Stimulated activated CD8-positive, alpha-beta memory T cell treated with anti-CD3 and anti-CD28 coated beads, Interleukin-15, amount 100 ng/mL, for 24 hours (primary cell): ENCODE measurements around the gene AGRP.
"Not testable (repeated sequence)": the region's sequence is repeated elsewhere in the genome, so short reads cannot be mapped to it uniquely, and the experiment has no call there.

Experiments used
- DNase-seq: peaks from one replicate; pipeline ENCODE4 v3.0.0-alpha.2; 2020; ENCODE audit warnings: low read depth

AGRP gene, protein sequence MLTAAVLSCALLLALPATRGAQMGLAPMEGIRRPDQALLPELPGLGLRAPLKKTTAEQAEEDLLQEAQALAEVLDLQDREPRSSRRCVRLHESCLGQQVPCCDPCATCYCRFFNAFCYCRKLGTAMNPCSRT

DNA sequence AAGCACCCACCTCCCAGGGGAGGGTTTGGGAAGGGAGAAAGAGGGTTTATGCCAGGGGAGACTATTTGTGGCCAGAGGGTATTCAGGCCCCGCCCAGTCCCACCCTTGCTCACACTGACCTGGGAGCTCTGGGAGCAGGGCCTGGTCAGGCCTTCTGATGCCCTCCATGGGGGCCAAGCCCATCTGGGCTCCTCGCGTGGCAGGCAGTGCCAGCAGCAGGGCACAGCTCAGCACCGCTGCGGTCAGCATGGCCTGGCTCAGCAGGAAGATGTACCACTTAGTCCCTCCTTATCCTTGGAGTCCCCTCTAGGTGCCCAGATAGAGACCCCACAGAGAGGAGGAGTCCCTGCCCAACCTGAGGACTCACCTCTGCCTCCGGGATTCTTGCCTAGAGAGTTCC lies at the start of gene AGRP:
Gene AGRP, minus strand, starts transcription at position 398 of the 400 bp plus-strand sequence. Its CDS starts 149 bp downstream, at position 249.
- no peak for DNase-seq

DNA sequence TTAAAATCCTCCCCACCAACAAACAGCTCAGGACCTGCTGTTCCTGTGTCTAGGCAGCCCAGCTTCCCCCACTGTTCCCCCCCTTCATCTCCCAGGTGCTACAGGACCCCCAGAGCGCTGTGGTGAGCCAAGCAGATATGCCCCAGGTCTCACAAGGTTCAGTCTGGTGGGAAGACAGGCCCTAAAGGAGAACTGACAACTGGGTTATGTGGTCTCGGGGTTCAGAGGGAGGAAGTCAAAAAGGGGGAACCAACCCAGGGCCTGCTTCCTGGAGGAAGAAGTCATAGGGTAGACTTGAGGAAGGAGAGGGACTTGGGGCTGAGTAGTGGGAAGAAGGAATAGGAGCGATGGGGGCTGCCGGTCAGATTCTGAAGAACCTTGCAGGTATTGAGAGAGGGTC lies 47.9 kb upstream of the AGRP start:
- no peak for DNase-seq

DNA sequence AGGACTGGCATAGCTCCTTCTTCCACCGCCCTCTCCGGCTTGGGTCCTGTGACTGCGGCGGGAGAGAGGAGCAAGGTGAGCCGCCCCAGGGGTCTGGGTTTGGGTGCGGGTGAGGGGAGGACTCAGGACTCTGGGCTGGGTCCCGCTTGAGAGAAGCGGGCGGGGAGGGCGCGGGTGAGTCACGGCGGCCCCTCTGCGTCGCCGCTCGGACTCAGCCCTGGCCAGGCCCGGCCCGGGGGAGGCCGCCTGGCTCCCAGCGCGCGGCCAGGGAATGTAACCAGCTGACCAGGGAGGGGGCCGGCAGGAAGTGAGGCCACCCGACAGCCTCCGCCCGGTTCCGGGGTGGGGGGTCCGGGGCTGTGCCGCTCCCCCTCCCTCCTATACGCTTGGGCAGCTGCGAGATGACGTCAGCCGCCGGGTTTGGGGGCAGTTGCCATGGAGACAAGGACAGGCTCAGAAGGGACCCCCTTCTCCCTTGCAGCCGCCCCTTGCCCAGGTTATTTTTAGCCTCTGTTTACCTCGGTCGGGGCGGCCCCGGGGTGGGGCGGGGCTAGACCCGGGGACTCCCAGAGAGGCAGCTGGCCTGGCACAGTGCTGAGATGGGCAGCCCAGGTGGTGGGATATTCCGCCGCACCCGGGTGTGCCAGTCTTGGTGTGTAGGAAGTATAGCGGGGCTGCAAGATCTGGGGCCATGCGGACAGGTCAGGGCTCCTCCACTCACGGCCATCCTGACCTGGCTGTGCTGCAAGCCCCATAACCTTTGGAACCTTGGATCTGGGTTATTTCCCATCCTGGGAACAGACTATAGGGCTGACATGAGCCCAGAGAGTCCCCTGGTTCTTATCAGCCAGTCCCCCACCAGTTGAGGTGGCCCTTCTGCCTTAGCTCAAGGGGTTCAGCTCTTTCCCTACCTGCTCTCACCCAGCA lies 46.9 kb upstream of the AGRP start:
- DNase-seq = no peak

DNA sequence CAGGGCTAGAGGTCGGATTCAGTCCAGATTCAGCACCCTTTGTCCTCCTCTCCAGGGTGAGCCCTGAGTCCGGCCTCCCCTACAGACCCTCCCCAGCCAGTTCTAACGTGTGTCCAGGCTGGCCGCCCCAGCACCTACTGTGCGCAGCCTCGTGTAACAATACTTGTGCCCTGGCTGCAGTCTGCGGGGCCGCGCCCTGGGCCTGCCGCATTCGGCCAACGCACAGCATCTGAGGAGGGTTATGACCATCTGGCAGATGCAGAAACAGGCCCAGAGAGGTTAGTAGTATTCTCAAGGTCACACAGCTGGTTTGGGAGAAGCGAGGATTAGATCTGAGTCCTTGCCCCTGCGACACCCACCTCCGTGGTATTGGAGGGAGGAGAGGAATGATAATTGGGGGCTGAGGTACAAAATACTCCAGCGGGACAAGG lies 46.2 kb upstream of the AGRP start:
- DNase-seq = no peak

DNA sequence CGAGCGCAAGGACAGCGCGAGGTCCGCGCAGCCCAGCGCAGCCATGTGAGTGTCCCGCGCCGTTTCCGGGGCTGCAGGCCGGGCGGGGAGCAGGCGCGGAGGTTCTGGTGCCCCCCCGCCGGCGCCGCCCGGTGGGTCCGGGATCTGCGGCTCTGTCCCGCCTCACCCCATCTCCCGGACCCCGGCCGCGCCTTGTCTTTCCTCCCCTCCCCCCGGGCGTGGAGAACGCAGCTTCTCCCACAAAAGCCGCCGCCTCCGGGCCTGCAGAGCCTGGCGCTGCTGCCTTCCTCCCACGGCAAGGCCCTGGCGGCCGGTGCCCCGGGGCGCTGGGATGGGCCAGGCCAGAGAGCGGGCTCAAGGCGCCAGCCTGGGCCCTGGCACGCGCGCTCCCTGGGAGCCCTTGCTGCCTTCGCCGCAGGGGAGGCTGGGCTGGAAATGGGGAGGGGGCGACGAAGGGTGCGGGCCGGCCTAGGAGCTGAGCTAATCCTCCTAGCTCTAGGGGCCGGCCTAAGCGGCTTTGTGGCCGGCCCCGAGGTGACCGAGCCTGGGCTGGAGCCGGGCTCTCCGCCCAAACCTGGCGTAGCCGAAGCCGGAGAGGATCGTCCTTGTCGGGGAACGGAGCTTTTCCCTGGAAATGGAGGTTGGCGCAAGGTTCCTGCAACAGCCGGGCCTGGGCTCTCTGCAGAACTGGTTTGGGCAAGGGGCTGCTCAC lies 45.7 kb upstream of the AGRP start:
- DNase-seq = no peak

DNA sequence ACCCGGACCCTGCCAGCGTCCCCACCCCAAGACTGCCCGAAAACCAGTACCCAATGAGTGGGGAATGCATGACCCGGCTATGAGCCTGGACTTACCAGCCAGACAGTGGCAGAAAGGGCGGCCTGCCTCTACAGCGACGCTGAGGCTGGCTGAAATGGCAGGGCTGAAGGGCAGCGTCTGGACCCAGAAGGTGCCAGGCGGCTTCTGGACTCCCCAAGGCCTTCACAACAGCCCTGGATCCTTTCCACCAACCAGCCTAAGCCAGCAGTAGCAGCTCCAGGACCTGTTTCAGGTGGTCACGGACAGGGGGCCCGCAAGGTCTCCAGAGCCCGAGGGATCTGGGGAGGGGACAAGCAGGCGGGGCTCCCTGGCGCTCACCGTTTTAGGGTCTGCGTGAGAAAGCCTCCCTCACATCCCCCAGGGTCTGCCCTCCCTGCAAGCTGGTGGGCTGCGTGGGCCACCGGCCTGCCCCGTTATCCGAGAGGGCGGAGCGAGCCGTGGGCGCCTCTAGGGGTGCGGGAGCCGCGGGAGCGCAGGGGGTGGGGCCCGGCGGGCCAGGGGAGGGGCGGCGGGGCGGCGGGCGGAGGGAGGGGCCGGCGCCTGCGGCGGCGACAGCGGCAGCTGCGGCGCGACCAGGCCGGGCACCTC lies 45.0 kb upstream of the AGRP start, which contains the start of gene RIPOR1:
Gene RIPOR1, plus strand, starts transcription at position 608 of the 648 bp plus-strand sequence. CDS start 9,618 bp downstream, outside the sequence.
- no peak for DNase-seq

DNA sequence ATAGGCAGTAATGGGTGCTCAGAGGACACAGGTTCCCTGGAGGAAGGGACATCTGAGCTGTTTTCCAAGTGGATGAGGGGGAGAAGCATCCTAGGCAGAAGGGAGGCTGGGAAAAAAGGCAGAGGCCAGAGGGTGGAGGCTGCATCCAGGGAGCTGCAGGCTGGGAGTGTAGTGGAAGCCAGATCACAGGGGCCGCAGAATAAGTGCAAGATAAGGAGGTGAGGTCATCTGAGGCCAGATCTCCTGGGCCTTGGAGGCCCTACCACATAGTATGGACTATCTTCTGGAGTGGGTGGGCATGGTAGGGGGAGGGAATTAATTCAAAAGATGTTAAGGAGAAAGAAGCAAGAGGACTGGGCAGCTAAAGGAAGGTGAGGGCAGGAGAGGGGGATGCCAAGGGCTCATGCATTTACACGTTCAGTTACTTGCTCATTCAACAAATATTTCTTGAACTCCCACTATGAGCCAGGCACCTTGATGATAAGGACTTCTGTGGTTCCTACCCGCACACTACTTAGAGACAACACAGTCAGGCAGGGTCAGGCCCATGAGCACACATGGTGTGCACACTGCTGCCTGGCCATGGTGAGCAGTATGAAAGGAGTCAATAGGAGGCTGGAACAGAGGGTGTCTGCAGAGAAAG lies 42.9 kb upstream of the AGRP start:
- DNase-seq = no peak

DNA sequence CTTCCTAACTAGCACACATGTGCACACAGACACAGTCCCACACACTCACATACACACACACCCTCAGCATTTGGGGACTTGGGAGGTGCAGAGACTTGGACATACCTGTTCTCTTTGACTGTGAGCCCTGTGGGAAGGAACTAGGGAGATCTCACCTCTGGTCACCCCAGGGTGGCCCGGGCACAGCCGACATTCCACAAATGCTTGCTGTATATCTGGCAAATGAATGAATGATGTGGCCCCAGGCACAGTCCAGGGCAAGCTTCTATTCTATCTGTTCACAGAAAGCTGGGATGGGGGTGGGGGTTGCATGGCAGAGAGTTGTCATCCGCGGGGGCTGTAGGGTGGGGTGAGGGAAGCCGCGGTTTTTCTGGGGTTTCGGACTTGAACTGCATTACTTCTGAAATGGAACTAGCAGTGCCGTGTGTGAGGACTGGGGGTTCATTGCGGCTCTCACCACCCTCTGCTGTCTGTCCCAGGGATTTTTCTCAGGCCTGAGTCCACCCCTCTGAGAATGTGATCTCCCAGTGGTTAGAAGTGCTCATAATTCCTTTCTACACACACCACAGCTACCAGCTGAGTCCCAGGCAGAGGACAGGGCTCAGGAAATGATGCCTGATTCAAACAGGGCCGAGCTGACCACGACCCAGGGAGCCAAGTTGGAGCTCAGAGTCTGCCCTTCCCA lies 42.0 kb upstream of the AGRP start:
- DNase-seq = no peak

DNA sequence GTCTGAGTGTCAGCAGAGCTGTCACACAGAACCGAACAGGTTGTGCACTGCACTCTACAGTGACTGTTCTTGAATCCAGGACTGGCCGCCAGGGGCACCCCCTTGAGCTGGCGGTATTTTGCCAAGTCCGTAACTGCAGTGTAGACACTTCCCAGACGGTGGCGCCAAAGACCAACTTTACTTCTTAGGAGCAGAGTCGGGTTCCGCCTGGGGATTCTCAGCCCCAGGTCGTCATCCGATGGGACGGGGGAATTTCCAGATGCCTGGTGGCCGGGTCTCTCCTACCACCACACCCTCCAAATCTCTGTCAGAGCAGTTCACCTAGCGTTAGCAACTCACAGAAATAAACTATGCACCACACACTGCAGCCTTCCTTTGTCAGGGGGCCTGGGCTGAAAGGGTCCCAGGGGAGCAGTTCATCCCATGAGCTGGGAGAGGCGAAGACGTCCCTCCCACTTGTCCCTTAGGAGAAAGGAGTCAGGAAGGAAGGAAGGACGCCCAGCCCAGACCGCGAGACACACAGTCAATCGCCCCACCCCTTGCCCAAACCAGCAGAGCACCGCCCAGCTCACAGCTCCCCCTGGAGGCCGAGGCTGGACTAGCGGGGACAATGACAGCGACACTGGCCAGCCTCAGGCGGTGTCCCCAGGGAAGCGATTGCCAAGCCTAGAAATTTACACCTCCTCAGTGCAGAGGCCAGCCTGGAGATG lies 37.9 kb upstream of the AGRP start:
- peak; percentile 94 for DNase-seq

DNA sequence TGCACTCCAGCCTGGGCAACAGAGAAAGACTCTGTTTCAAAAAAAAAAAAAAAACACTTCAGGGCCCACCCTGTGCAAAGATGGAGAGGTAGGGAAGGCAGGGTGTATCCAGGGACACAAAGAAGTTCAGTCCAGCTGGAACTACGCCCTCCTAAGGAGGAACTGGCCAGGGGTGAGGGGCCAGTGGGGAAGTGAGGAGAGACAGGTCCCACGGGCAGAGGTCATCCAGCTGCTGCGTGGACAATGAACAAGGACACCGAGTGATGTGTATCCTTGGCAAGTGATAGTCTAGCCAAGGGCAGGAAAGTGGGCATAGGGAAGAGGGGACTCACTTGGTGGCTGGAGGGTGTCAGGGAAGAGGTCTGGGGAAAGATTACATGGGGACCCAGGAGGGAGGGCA lies 35.9 kb upstream of the AGRP start:
- no peak for DNase-seq

DNA sequence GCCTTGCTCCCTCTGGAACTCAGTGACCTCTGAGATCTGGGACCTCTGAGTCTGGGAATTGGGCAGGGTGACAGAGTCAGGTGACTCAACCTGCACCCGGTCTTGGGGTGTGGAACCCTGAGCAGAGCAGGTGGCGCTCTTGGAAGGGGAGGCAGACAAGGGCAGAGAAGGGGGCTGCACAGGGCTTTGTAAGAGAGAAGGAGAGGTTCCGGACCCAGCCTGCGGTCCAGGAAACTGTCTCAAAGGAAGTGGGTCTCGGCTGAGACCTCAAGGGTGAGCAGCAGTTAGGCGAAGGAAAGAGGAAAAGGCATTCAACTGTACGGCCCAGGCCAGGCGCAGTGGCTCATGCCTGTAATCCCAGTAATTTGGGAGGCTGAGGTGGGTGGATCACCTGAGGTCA lies 35.3 kb upstream of the AGRP start:
- no peak for DNase-seq

DNA sequence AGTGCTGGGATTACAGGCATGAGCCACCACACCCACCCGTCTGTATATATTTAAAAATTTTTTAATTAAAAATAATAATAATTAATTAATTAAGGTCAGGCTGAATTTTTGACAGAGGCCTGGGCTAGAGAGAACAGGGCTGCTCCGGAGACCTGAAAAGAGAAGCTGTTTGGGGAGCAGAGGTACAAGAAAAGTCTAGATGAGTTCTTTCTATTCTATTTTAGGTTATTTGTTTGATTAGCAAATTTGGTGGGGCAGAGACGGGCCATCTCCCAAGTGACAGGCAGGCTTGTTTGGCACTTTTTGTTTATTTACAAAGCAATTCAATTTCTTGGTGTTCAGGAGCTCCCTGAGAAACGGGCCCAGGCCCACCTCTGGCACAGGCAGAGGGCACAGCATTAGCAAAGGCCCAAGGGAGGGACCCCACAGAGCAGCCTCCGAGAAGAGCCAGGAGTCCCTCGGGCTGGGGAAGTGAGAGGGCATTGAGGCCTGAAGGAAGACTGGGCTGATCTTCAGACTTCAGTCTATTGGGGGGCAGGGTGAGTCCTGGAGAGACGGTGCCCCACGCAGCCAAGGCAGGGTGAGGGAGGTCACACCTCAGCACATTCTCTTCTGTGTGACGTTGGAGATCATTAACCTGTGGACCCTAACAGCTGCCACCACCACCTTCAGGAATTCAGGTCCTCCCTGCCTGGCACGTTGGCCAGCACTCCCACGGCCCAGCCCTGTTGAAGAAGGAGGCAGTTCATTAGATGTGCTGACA lies 34.5 kb upstream of the AGRP start:
- no peak for DNase-seq

DNA sequence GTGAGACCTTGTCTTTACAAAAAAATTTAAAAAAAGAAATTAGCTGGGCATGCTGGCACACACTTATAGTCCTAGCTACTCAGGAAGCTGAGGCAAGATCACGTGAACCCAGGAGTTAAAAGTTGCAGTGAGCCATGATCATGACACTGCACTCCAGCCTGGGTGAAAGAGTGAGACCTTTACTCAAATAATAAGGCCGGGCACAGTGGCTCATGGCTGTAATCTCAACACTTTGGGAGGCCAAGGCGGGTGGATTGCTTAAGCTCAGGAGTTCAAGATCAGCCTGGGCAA lies 33.8 kb upstream of the AGRP start:
- no peak for DNase-seq

DNA sequence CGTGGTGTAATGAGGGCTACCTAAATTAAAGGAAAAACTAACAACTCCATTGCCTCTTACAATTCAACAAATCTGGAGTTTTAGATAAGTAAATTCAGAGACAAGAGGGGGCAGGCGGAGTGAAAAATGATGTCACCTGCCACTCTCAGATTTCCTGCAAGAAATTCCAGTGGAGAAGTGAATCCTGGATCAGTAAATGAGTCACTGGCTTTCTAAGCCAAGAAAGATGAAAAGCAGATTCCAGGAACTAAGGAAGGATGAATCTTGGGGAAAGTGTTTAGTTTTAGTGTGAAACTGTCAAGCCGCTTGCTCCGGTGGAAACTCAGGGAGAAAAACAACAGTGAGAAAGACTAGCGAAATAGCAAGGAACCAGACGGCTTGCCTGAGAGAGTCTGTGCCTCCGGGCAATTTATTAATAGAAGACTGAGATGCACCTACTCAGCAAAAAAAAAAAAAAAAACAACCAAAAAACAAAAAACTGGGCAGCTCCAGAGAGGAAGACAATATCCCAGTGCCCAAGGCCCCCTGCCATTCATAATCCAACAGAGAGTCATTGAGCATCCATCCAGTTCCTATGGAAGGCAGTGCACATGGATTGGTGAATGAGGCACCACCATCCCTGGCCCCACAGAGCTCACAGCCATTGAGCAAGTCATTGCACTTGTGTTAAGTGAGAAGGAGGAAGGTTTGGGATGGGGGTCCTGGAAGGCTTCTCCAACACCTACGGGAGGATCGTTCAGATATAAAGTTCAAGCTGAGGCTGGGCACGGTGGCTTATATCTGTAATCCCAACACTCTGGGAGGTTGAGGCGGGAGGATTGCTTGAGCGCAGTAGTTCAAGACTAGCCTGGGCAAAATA lies 33.2 kb upstream of the AGRP start:
- DNase-seq = no peak

DNA sequence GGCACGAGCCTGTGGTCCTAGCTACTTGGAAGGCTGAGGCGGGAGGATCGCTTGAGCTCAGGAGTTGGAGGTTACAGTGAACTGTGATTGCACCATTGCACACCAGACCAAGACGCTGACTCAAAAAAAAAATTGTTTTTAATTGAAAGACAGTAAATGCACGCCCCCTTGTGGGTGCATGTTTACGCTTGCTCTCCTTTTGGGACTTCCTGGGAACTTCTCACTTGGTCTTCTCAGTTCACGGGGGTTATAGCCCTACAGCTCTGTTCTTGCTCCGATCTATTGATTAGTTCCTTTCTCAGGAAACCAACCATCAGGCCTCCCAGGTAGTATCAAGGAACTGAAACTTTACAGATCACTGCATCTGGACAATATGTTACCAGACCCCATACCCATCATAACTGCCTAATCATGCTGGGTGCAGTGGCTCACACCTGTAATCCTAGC lies 31.1 kb upstream of the AGRP start:
- DNase-seq = no peak

DNA sequence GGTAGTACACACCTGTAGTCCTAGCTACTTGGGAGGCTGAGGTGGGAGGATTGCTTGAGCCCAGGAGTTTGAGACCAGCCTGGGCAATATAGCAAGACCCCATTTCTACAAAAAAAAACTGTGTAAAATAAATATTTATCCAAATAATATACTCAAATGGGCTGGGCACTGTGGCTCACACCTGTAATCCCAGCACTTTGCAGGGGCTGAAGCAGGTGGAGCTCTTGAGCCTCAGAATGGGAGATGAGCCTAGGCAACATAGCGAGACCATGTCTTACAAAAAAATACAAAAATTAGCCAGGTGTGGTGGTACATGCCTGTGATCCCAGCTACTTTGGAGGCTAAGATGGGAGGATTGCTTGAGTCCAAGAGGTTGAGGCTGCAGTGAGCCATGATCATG lies 30.5 kb upstream of the AGRP start:
- not testable (repeated sequence) for DNase-seq

DNA sequence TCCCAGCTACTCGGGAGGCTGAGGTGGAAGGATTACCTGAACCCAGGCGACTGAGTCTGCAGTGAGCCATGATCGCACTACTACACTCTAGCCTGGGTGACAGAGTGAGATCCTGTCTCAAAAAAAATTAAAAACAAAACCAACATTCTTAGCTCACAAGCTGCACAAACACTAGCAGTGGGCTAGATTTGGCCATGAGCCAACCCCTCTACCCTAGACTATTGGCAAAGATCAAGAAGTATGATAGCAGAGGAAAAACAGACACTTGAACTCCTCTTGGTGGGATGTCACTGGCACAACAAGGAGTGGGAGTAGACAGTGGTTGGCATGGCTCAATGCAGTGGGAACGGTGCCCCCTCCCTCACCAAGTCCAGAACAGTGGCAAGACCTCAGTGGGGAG lies 25.7 kb upstream of the AGRP start:
- DNase-seq = no peak

DNA sequence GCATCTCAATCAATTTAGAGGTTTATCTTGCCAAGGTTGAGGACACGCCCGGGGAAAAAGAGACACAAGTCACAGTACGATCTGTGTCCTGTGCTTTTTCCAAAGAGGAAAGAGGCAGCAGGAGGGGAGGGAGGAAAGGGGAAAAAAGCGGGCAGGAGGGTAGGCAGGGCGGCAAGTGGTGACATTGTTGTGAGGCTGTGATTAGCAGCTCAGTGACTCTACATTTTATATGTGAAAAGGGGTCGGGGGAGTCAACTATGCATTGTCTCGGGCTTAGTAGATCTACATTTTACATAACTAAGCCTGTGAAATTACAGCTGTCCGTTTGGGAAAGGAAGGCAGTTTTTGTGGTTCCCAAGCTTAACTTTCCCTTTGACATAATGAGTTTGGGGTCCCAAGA lies 23.1 kb upstream of the AGRP start:
- no peak for DNase-seq
